Endothelial cell of umbilical vein (primary cell): ENCODE data around the gene EYS. TPM values are rescaled to one million over a fixed set of nuclear protein-coding genes. Genes with fewer than 3 reads are reported as not detected.
"Not testable (repeated sequence)": the region's sequence is repeated elsewhere in the genome, so short reads cannot be mapped to it uniquely, and the experiment has no call there.

Experiments used
- BruUV-seq: library from RNA; stranded (reverse); fragments of 400-500 nt; replicated peaks from 2 replicates; lab custom pipeline; 2021; lab: Mats Ljungman, UMichigan
- CTCF ChIA-PET: fragments of 300-600, 350-600 bp; sonication (Branson Sonifier 250); formaldehyde crosslinking; loops from one replicate; lab custom pipeline; 2021; ENCODE audit warnings: antibody characterized with exemption, inconsistent platforms; lab: Charles Lee
- POLR2A ChIA-PET: fragments of 300-600, 350-600 bp; sonication (Branson Sonifier 250); formaldehyde crosslinking; loops from one replicate; lab custom pipeline; 2021; ENCODE audit warnings: antibody characterized with exemption, inconsistent platforms; lab: Charles Lee
- DNase-seq: peaks from one replicate; pipeline ENCODE4 v3.0.0-alpha.2; 2011; ENCODE audit warnings: low read depth, low spot score
- FAIRE-seq: peaks from 2 replicates; lab custom pipeline; 2011; peaks lifted over from hg19 to GRCh38; lab: Jason Lieb, UNC
- H2AFZ ChIP-seq: 2 replicates; pipeline ENCODE4 v1.6.0; 2012; ENCODE audit warnings: low read depth, low read length, control low read depth, inconsistent platforms
- H3K27ac ChIP-seq: 2 replicates; pipeline ENCODE4 v1.5.1; 2011; ENCODE audit warnings: low read depth, mild to moderate bottlenecking, control low read depth, low read length, moderate library complexity; ENCODE audit not compliant: insufficient read depth
- H3K27me3 ChIP-seq, 2 experiments: 2 replicates each; pipeline versions ENCODE4 v1.6.0 to v1.6.1; 2011; ENCODE audit warnings: low read length in 2 of 2, mixed read lengths in 1 of 2; ENCODE audit not compliant: control insufficient read depth in 2 of 2, insufficient read depth in 2 of 2
- H3K36me3 ChIP-seq, 2 experiments: 2 replicates in 1 of 2; 3 replicates in 1 of 2; pipeline ENCODE4 v1.5.1; 2011; ENCODE audit warnings: low read length in 2 of 2, mild to moderate bottlenecking in 1 of 2, moderate library complexity in 1 of 2; ENCODE audit not compliant: control insufficient read depth in 2 of 2, insufficient read depth in 2 of 2; ENCODE audit errors: extremely low read depth in 1 of 2
- H3K4me1 ChIP-seq: 3 replicates; pipeline ENCODE4 v1.5.1; 2011; ENCODE audit warnings: mild to moderate bottlenecking, low read length; ENCODE audit not compliant: control insufficient read depth, insufficient read depth; ENCODE audit errors: extremely low read depth
- H3K4me2 ChIP-seq: 2 replicates; pipeline ENCODE4 v1.6.1; 2011; ENCODE audit warnings: low read length, control low read depth, mixed read lengths; ENCODE audit not compliant: insufficient read depth
- H3K4me3 ChIP-seq, 3 experiments: fragments of 200-600 bp in 1 of 3; sonication (generic), shearing (Covaris generic) in 1 of 3; replicated peaks in 1 of 3; 2 replicates each; pipeline ENCODE4 v1.5.1; 2011 to 2016; ENCODE audit warnings: control low read depth in 3 of 3, low read length in 3 of 3, mild to moderate bottlenecking in 2 of 3, inconsistent platforms in 1 of 3, low read depth in 1 of 3, moderate library complexity in 1 of 3; ENCODE audit not compliant: insufficient read depth in 1 of 3
- H3K79me2 ChIP-seq: 2 replicates; pipeline ENCODE4 v1.6.0; 2012; ENCODE audit warnings: low read length, inconsistent platforms; ENCODE audit not compliant: control insufficient read depth, insufficient read depth
- H3K9ac ChIP-seq: replicated peaks from 2 replicates; pipeline ENCODE3; 2011; ENCODE audit warnings: low read length, control low read depth; ENCODE audit not compliant: insufficient read depth; ENCODE audit errors: extremely low read depth
- H3K9me1 ChIP-seq: replicated peaks from 3 replicates; pipeline ENCODE4 v1.6.0; 2011; ENCODE audit warnings: mild to moderate bottlenecking, low read length; ENCODE audit not compliant: control insufficient read depth, insufficient read depth; ENCODE audit errors: extremely low read depth
- H3K9me3 ChIP-seq: replicated peaks from 2 replicates; pipeline ENCODE4 v1.5.1; 2012; ENCODE audit warnings: low read length, inconsistent platforms; ENCODE audit not compliant: control insufficient read depth, insufficient read depth
- H4K20me1 ChIP-seq: replicated peaks from 2 replicates; pipeline ENCODE3; 2011; ENCODE audit warnings: mild to moderate bottlenecking, low read length; ENCODE audit not compliant: control insufficient read depth, insufficient read depth; ENCODE audit errors: extremely low read depth
- EZH2 ChIP-seq: IDR thresholded peaks from 2 replicates; pipeline ENCODE4 v1.6.1; 2012; ENCODE audit warnings: borderline replicate concordance, low read depth, mild to moderate bottlenecking, moderate library complexity, low read length, inconsistent platforms; ENCODE audit not compliant: severe bottlenecking
- FOS ChIP-seq: IDR thresholded peaks from 2 replicates; pipeline ENCODE4 v1.6.1; 2011; ENCODE audit warnings: mild to moderate bottlenecking, low read length, moderate library complexity, borderline replicate concordance; ENCODE audit not compliant: insufficient read depth
- GATA2 ChIP-seq: IDR thresholded peaks from 2 replicates; pipeline ENCODE4 v1.7.0; 2011; ENCODE audit warnings: low read depth, mild to moderate bottlenecking, moderate library complexity, mixed read lengths, low read length; ENCODE audit not compliant: insufficient read length, insufficient read depth
- JUN ChIP-seq: IDR thresholded peaks from 2 replicates; pipeline ENCODE4 v1.6.1; 2011; ENCODE audit warnings: borderline replicate concordance, low read depth; ENCODE audit not compliant: insufficient read length, insufficient read depth
- MAX ChIP-seq: IDR thresholded peaks from 2 replicates; pipeline ENCODE4 v1.6.1; 2011; ENCODE audit not compliant: insufficient read depth, insufficient read length
- MYC ChIP-seq: IDR thresholded peaks from one replicate; pipeline ENCODE4 v1.6.1; 2011; ENCODE audit warnings: mild to moderate bottlenecking, low read depth, low read length
- POLR2AphosphoS5 ChIP-seq: IDR thresholded peaks from 2 replicates; pipeline ENCODE4 v1.6.1; 2012; ENCODE audit warnings: low read depth, mild to moderate bottlenecking, control low read depth, low read length, moderate library complexity; ENCODE audit not compliant: insufficient read depth
- dilution Hi-C: fragments of 300-500 bp; cut with MboI; formaldehyde crosslinking; loops from one replicate; pipeline ENCODE4 v1.15.0; 2019; ENCODE audit warnings: low sequenced_read_pairs; ENCODE audit not compliant: extremely low pct_ligation_motif_present
- intact Hi-C: fragments of 100-400 bp; cut with micrococcal nuclease; formaldehyde crosslinking; loops from one replicate; pipeline ENCODE4 v1.10.0; 2022
- polyA plus RNA-seq, 4 experiments: library from polyadenylated mRNA; depleted of rRNA in 3 of 4; stranded (reverse) in 3 of 4; unstranded in 1 of 4; fragments of >200 nt; gene quantifications; 2 replicates each; pipeline versions ENCODE4 v1.2.1 to v1.2.3, GENCODE V29; 2011 to 2012; ENCODE audit warnings: missing spikeins in 1 of 4
- total RNA-seq: library from RNA; stranded (reverse); gene quantifications from 2 replicates; pipeline ENCODE4 v1.2.3, GENCODE V29; 2021

Gene EYS
- total and polyA plus RNA-seq, 2 donors (not counting 3 experiments of a cell fraction or from before 2014, with no cell fraction given): 0.01 to 0.27 TPM

GRCh38 chr6:63739094-63739687, 1967.8 kb downstream of the EYS start:
- FAIRE-seq (no peak), DNase-seq (no peak)
- Histone ChIP-seq H3K27ac (no peak overlapping the region), H4K20me1 (no peaks in the 10 kb centered on the region), H3K4me3 (no peak overlapping the region), H3K27me3 (no peaks in the 10 kb centered on the region), H3K4me2 (no peak overlapping the region), H3K36me3 (no peaks in the 10 kb centered on the region), H3K9me3 (no peaks in the 10 kb centered on the region), H2AFZ (no peak overlapping the region), H3K4me1 (peaks cover 11% of the 10 kb centered on the region), H3K9me1 (no peaks in the 10 kb centered on the region), H3K79me2 (no peaks in the 10 kb centered on the region), H3K9ac (no peak overlapping the region)
- dilution Hi-C loops: no loop called here
- POLR2A ChIA-PET: no interaction called here
- intact Hi-C loops: no loop called here
- BruUV-seq: no TSS peak
- CTCF ChIA-PET: interaction anchor here (0.9 to 1.4 kb wide), 3 partner anchors 25 to 141 kb away, joined by 3 to 6 read pairs (median 4); no protein-coding TSS in a partner anchor
- TF ChIP-seq MAX (no peak), GATA2 (no peak), JUN (no peak), POLR2AphosphoS5 (no peak), MYC (no peak), EZH2 (no peak), FOS (no peak)

- BruUV-seq, H3K9me3 ChIP-seq, H3K4me2 ChIP-seq, FAIRE-seq, dilution Hi-C loops, H3K27ac ChIP-seq, DNase-seq, H4K20me1 ChIP-seq, H3K4me3 ChIP-seq, H3K9ac ChIP-seq, H3K27me3 ChIP-seq, H2AFZ ChIP-seq, H3K79me2 ChIP-seq, H3K9me1 ChIP-seq, POLR2A ChIA-PET, H3K36me3 ChIP-seq, intact Hi-C loops: not testable (repeated sequence)
- CTCF ChIA-PET: interaction anchor here (1.4 kb wide), 1 partner anchor 140 kb away, joined by 6 read pairs; no protein-coding TSS in a partner anchor
- peaks cover 11% of the 10 kb centered on the region for H3K4me1 ChIP-seq
Observed at GRCh38 chr6:63738190-63738589, 1968.8 kb downstream of the EYS start.
